ENCODE measurements around the gene MACROD2. TPM values are rescaled to one million over a fixed set of nuclear protein-coding genes. Genes with fewer than 3 reads are reported as not detected.

MACROD2 gene
- total RNA-seq, 1 donor from 2014 or later = 4.2 TPM

- ATAC-seq (ENCODE audit: poor library complexity) (no peak), DNase-seq (no peak)
- intact Hi-C loops (cut with DNase I) = no loop called here
These were observed 1400.7 kb downstream of the MACROD2 start for GRCh38 chr20:15396026-15396425.

GRCh38 chr20:15396900-15397299 is 1401.6 kb downstream of the MACROD2 start:
- ATAC-seq (ENCODE audit: poor library complexity) = no peak
- intact Hi-C loops (cut with DNase I) = no loop called here
- no peak for DNase-seq

- intact Hi-C loops (cut with DNase I) = no loop called here
- ATAC-seq (ENCODE audit: poor library complexity) = no peak
- no peak for DNase-seq
These were observed 1404.5 kb downstream of the MACROD2 start for GRCh38 chr20:15399781-15400180.

GRCh38 chr20:15406072-15406471 is 1410.8 kb downstream of the MACROD2 start:
- DNase-seq (no peak), ATAC-seq (ENCODE audit: poor library complexity) (no peak)
- intact Hi-C loops (cut with DNase I) = no loop called here

GRCh38 chr20:15411781-15412180 is 1416.5 kb downstream of the MACROD2 start:
- no peak for DNase-seq
- intact Hi-C loops (cut with DNase I) = no loop called here
- ATAC-seq (ENCODE audit: poor library complexity) = no peak

GRCh38 chr20:15415908-15416307 is 1420.6 kb downstream of the MACROD2 start:
- intact Hi-C loops (cut with DNase I) = no loop called here
- DNase-seq = no peak
- no peak for ATAC-seq (ENCODE audit: poor library complexity)

- ATAC-seq (ENCODE audit: poor library complexity) (no peak), DNase-seq (no peak)
- intact Hi-C loops (cut with DNase I) = no loop called here
These were observed 1424.5 kb downstream of the MACROD2 start for GRCh38 chr20:15419856-15420255.

GRCh38 chr20:15422966-15423365 is 1427.7 kb downstream of the MACROD2 start:
- intact Hi-C loops (cut with DNase I) = no loop called here
- DNase-seq (no peak), ATAC-seq (ENCODE audit: poor library complexity) (no peak)

- intact Hi-C loops (cut with DNase I) = no loop called here
- ATAC-seq (ENCODE audit: poor library complexity) = no peak
- no peak for DNase-seq
These were observed 1444.2 kb downstream of the MACROD2 start for GRCh38 chr20:15439551-15439950.

- DNase-seq (no peak), ATAC-seq (ENCODE audit: poor library complexity) (peak; percentile 53)
- intact Hi-C loops (cut with DNase I) = no loop called here
These were observed 1444.9 kb downstream of the MACROD2 start for GRCh38 chr20:15440049-15440820.

GRCh38 chr20:15445056-15445840 is 1449.9 kb downstream of the MACROD2 start:
- ATAC-seq (ENCODE audit: poor library complexity) (no peak), DNase-seq (no peak)
- intact Hi-C loops (cut with DNase I) = no loop called here

GRCh38 chr20:15446373-15446772 is 1451.1 kb downstream of the MACROD2 start:
- intact Hi-C loops (cut with DNase I) = no loop called here
- DNase-seq (peak; percentile 46), ATAC-seq (ENCODE audit: poor library complexity) (no peak)

- intact Hi-C loops (cut with DNase I) = no loop called here
- DNase-seq (no peak), ATAC-seq (ENCODE audit: poor library complexity) (no peak)
These were observed 1452.2 kb downstream of the MACROD2 start for GRCh38 chr20:15447549-15447948.

- ATAC-seq (ENCODE audit: poor library complexity) (no peak), DNase-seq (no peak)
- intact Hi-C loops (cut with DNase I) = no loop called here
These were observed 1453.7 kb downstream of the MACROD2 start for GRCh38 chr20:15449061-15449460.

GRCh38 chr20:15451241-15451640 is 1455.9 kb downstream of the MACROD2 start:
- ATAC-seq (ENCODE audit: poor library complexity) = no peak
- DNase-seq = no peak
- intact Hi-C loops (cut with DNase I) = no loop called here

GRCh38 chr20:15455279-15455678 is 1460.0 kb downstream of the MACROD2 start:
- DNase-seq (no peak), ATAC-seq (ENCODE audit: poor library complexity) (no peak)
- intact Hi-C loops (cut with DNase I) = no loop called here

- ATAC-seq (ENCODE audit: poor library complexity) (no peak), DNase-seq (no peak)
- intact Hi-C loops (cut with DNase I) = no loop called here
These were observed 1466.6 kb downstream of the MACROD2 start for GRCh38 chr20:15461938-15462337.

GRCh38 chr20:15475483-15475882 is 1480.2 kb downstream of the MACROD2 start:
- intact Hi-C loops (cut with DNase I) = no loop called here
- peak; percentile 61 for DNase-seq
- ATAC-seq (ENCODE audit: poor library complexity) = peak; percentile 68

GRCh38 chr20:15476186-15476585 is 1480.9 kb downstream of the MACROD2 start:
- ATAC-seq (ENCODE audit: poor library complexity) (no peak), DNase-seq (no peak)
- intact Hi-C loops (cut with DNase I) = no loop called here

- DNase-seq (no peak), ATAC-seq (ENCODE audit: poor library complexity) (no peak)
- intact Hi-C loops (cut with DNase I) = no loop called here
These were observed 1481.5 kb downstream of the MACROD2 start for GRCh38 chr20:15476781-15477180.
